IPS-11a (cell line): ENCODE measurements around the gene DIP2C.
"Not testable (repeated sequence)": the region's sequence is repeated elsewhere in the genome, so short reads cannot be mapped to it uniquely, and the experiment has no call there.

Experiments
- H3K4me3 ChIP-seq: one replicate; pipeline ENCODE4 v1.5.1; 2013; ENCODE audit warnings: low read depth, low read length, control low read depth

DIP2C gene

GRCh38 chr10:436013-436697, 253.3 kb downstream of the DIP2C start:
- H3K4me3 ChIP-seq: no peak overlapping the region

GRCh38 chr10:435397-435796, 254.1 kb downstream of the DIP2C start:
- no peak overlapping the region for H3K4me3 ChIP-seq

GRCh38 chr10:429696-430095, 259.8 kb downstream of the DIP2C start:
- H3K4me3 ChIP-seq: no peak overlapping the region

- no peak overlapping the region for H3K4me3 ChIP-seq
These were observed 261.5 kb downstream of the DIP2C start for GRCh38 chr10:427761-428519.

- not testable (repeated sequence) for H3K4me3 ChIP-seq
These were observed 264.1 kb downstream of the DIP2C start for GRCh38 chr10:425365-425764.

GRCh38 chr10:424724-425123, 264.7 kb downstream of the DIP2C start:
- not testable (repeated sequence) for H3K4me3 ChIP-seq

- H3K4me3 ChIP-seq: no peak overlapping the region
These were observed 266.3 kb downstream of the DIP2C start for GRCh38 chr10:423178-423577.

GRCh38 chr10:422675-423074, 266.8 kb downstream of the DIP2C start:
- no peak overlapping the region for H3K4me3 ChIP-seq

GRCh38 chr10:422241-422640, 267.2 kb downstream of the DIP2C start:
- H3K4me3 ChIP-seq: no peak overlapping the region

- no peak overlapping the region for H3K4me3 ChIP-seq
These were observed 268.3 kb downstream of the DIP2C start for GRCh38 chr10:421170-421569.

GRCh38 chr10:420154-421121, 269.0 kb downstream of the DIP2C start:
- H3K4me3 ChIP-seq: no peak overlapping the region

- no peak overlapping the region for H3K4me3 ChIP-seq
These were observed 270.6 kb downstream of the DIP2C start for GRCh38 chr10:418894-419293.

GRCh38 chr10:418226-418625, 271.2 kb downstream of the DIP2C start:
- no peak overlapping the region for H3K4me3 ChIP-seq

- H3K4me3 ChIP-seq: no peak overlapping the region
These were observed 273.4 kb downstream of the DIP2C start for GRCh38 chr10:416091-416515.

GRCh38 chr10:413662-414071, 275.8 kb downstream of the DIP2C start:
- H3K4me3 ChIP-seq: no peak overlapping the region

GRCh38 chr10:412109-412508, 277.4 kb downstream of the DIP2C start:
- H3K4me3 ChIP-seq: no peak overlapping the region

GRCh38 chr10:411603-412002, 277.9 kb downstream of the DIP2C start:
- no peak overlapping the region for H3K4me3 ChIP-seq

- H3K4me3 ChIP-seq: no peak overlapping the region
These were observed 279.9 kb downstream of the DIP2C start for GRCh38 chr10:409408-410040.

GRCh38 chr10:408236-408635, 281.2 kb downstream of the DIP2C start:
- H3K4me3 ChIP-seq: no peak overlapping the region

- no peak overlapping the region for H3K4me3 ChIP-seq
These were observed 282.5 kb downstream of the DIP2C start for GRCh38 chr10:406976-407375.

- no peak overlapping the region for H3K4me3 ChIP-seq
These were observed 283.8 kb downstream of the DIP2C start for GRCh38 chr10:405648-406047.
